Measurements from ENCODE around the gene PHF19. TPM values are rescaled to one million over a fixed set of nuclear protein-coding genes. Genes with fewer than 3 reads are reported as not detected.

PHF19 gene
- total RNA-seq, 1 experiment from 2014 or later = 66.8 TPM

- Histone ChIP-seq H2BK20ac (ENCODE audit: low read depth, low read length, poor library complexity, severe bottlenecking) (no peak overlapping the region), H3K9ac (ENCODE audit: extremely low read depth, insufficient read length, low read length) (no peak overlapping the region), H3K4me1 (ENCODE audit: insufficient read depth, low read length) (0 out of 2 replicates have a peak, but pooled peaks cover 3% of the 10 kb centered on the region), H3K14ac (ENCODE audit: insufficient read depth, low read length) (no peak overlapping the region), H3K79me2 (ENCODE audit: insufficient read depth, low read length) (no peaks in the 10 kb centered on the region), H3K18ac (ENCODE audit: insufficient read length, low read depth, low read length) (no peak overlapping the region), H4K91ac (ENCODE audit: insufficient read length, low read depth, low read length) (no peak overlapping the region), H3K27ac (ENCODE audit: insufficient read length, low read depth, low read length) (no peak overlapping the region), H3T11ph (ENCODE audit: low read length) (no peak overlapping the region), H3K56ac (ENCODE audit: insufficient read length, low read depth, low read length) (no peak overlapping the region), H4K8ac (replicated peaks; ENCODE audit: insufficient read length, low read depth, low read length) (no peak overlapping the region), H2AFZ (ENCODE audit: low read length) (no peak overlapping the region), H2AK5ac (ENCODE audit: insufficient read length, low read length) (no peak overlapping the region), H2BK5ac (ENCODE audit: insufficient read length, low read length) (no peak overlapping the region), H2BK12ac (ENCODE audit: insufficient read length, low read depth, low read length) (no peak overlapping the region), H3K4me2 (ENCODE audit: insufficient read depth, insufficient read length, low read length) (no peak overlapping the region), H3K79me1 (ENCODE audit: insufficient read depth, low read depth, low read length, poor library complexity, severe bottlenecking) (no peaks in the 10 kb centered on the region), H3K4ac (ENCODE audit: low read depth, low read length) (no peak overlapping the region), H3K23me2 (ENCODE audit: insufficient read length, low read depth, low read length, poor library complexity, severe bottlenecking) (no peaks in the 10 kb centered on the region), H4K5ac (ENCODE audit: insufficient read length, low read depth, low read length) (no peak overlapping the region), H3K23ac (ENCODE audit: insufficient read length, low read depth, low read length) (no peak overlapping the region), H3K9me3 (ENCODE audit: control insufficient read depth, low read depth, low read length) (no peaks in the 10 kb centered on the region), H2BK15ac (ENCODE audit: low read depth, low read length) (no peak overlapping the region), H3K27me3 (ENCODE audit: insufficient read depth, low read length) (no peaks in the 10 kb centered on the region), H4K20me1 (ENCODE audit: control insufficient read depth, insufficient read depth, insufficient read length) (no peaks in the 10 kb centered on the region), H2BK120ac (ENCODE audit: low read depth, low read length, poor library complexity, severe bottlenecking) (no peak overlapping the region)
- no CpG with 5 or more reads among the region's 4 CpGs for WGBS (ENCODE audit: extremely low coverage, insufficient read length, low lambda C conversion rate)
- no peak overlapping the region for H3K27ac Mint-ChIP-seq
- DNase-seq = no peak
- peaks cover 0 to 6% (median 5%) of the 10 kb centered on the region in 3 experiments; a peak in 3 of 7 replicates for H3K36me3 Mint-ChIP-seq (ENCODE audit: insufficient read depth in 1 of 3, low read depth in 3 of 3)
- H3K4me3 Mint-ChIP-seq = no peak overlapping the region
- no peak for TF ChIP-seq CTCF (conservative IDR thresholded peaks at IDR 0.05)
- peaks cover 31 to 57% of the 10 kb centered on the region in 2 experiments for H3K4me1 Mint-ChIP-seq
- peaks cover 0 to 4% of the 10 kb centered on the region in 2 experiments; a peak in 2 of 5 replicates for H3K9me3 Mint-ChIP-seq
- no peaks in the 10 kb centered on the region for H3K27me3 Mint-ChIP-seq (ENCODE audit: low read depth)
These were observed 41.2 kb upstream of the PHF19 start for GRCh38 chr9:120917929-120918762.

All from H9 (cell line).